CD14-positive monocyte (primary cell): ENCODE data around the gene DLGAP5. TPM values are rescaled to one million over a fixed set of nuclear protein-coding genes. Genes with fewer than 3 reads are reported as not detected.

Experiments
- DNase-seq, 3 donors: peaks; one replicate each; pipeline ENCODE4 v3.0.0-alpha.2; 2011 to 2022
- H2AFZ ChIP-seq: 2 replicates; pipeline ENCODE4 v1.6.0; 2012; ENCODE audit warnings: mild to moderate bottlenecking, low read depth, low read length, inconsistent platforms; ENCODE audit not compliant: insufficient read depth, poor library complexity, severe bottlenecking
- H3K27ac ChIP-seq, 2 donors: 1 replicate in 1 of 2; 2 replicates in 1 of 2; pipeline ENCODE4 v1.5.1; 2012 to 2013; ENCODE audit warnings: low read length in 2 of 2, control low read depth in 1 of 2, inconsistent platforms in 1 of 2, low read depth in 1 of 2, mild to moderate bottlenecking in 1 of 2
- H3K27me3 ChIP-seq, 2 donors: one replicate each; pipeline versions ENCODE4 v1.6.0 to v1.6.1; 2011 to 2013; ENCODE audit warnings: low read length in 2 of 2; ENCODE audit not compliant: control insufficient read depth in 2 of 2, insufficient read depth in 2 of 2
- H3K36me3 ChIP-seq, 2 donors: replicated peaks in 1 of 2; 1 replicate in 1 of 2; 2 replicates in 1 of 2; pipeline versions ENCODE4 v1.5.1 to v1.6.1; 2012 to 2013; ENCODE audit warnings: low read length in 2 of 2, control low read depth in 1 of 2, inconsistent platforms in 1 of 2, mild to moderate bottlenecking in 1 of 2; ENCODE audit not compliant: insufficient read depth in 2 of 2, control insufficient read depth in 1 of 2
- H3K4me1 ChIP-seq, 2 donors: 1 replicate in 1 of 2; 2 replicates in 1 of 2; pipeline versions ENCODE4 v1.5.1 to v1.6.1; 2012 to 2013; ENCODE audit warnings: low read length in 2 of 2, control low read depth in 1 of 2, inconsistent platforms in 1 of 2, mild to moderate bottlenecking in 1 of 2, moderate library complexity in 1 of 2; ENCODE audit not compliant: insufficient read depth in 2 of 2, control insufficient read depth in 1 of 2
- H3K4me2 ChIP-seq: replicated peaks from 2 replicates; pipeline ENCODE3; 2012; ENCODE audit warnings: low read length, moderate library complexity, mild to moderate bottlenecking; ENCODE audit not compliant: poor library complexity, severe bottlenecking; ENCODE audit errors: extremely low read depth
- H3K4me3 ChIP-seq, 3 experiments: fragments of 200-600 bp in 1 of 3; sonication (generic) in 1 of 3; replicated peaks in 1 of 3; 1 replicate in 2 of 3; 2 replicates in 1 of 3; pipeline ENCODE4 v1.5.1; 2011 to 2013; ENCODE audit warnings: low read length in 3 of 3, mild to moderate bottlenecking in 3 of 3, control low read depth in 2 of 3, low read depth in 2 of 3, inconsistent platforms in 1 of 3, moderate library complexity in 1 of 3
- H3K79me2 ChIP-seq: 2 replicates; pipeline ENCODE4 v1.6.0; 2012; ENCODE audit warnings: mild to moderate bottlenecking, control low read depth, inconsistent platforms, low read length, moderate library complexity; ENCODE audit not compliant: insufficient read depth
- H3K9ac ChIP-seq: 2 replicates; pipeline ENCODE4 v1.6.0; 2017; ENCODE audit warnings: low read length, mild to moderate bottlenecking; ENCODE audit not compliant: insufficient read depth, poor library complexity, severe bottlenecking
- H3K9me3 ChIP-seq, 2 donors: replicated peaks in 1 of 2; 1 replicate in 1 of 2; 2 replicates in 1 of 2; pipeline versions ENCODE4 v1.5.1 to v1.6.1; 2012 to 2013; ENCODE audit warnings: low read length in 2 of 2, control low read depth in 1 of 2; ENCODE audit not compliant: control insufficient read depth in 1 of 2, insufficient read depth in 1 of 2
- H4K20me1 ChIP-seq: 2 replicates; pipeline ENCODE4 v1.6.0; 2012; ENCODE audit warnings: mild to moderate bottlenecking, low read length, control low read depth, moderate library complexity; ENCODE audit not compliant: insufficient read depth
- H3K27ac Mint-ChIP-seq, 7 donors: one replicate each; pipeline ENCODE4 v1.8.0; 2020; ENCODE audit warnings: mild to moderate bottlenecking in 7 of 7, mixed read lengths in 7 of 7, moderate library complexity in 6 of 7, inconsistent platforms in 2 of 7
- H3K27me3 Mint-ChIP-seq, 3 donors: one replicate each; pipeline ENCODE4 v1.8.0; 2021 to 2022; ENCODE audit warnings: low read depth in 3 of 3, mild to moderate bottlenecking in 3 of 3, mixed read lengths in 3 of 3, moderate library complexity in 3 of 3, inconsistent platforms in 1 of 3
- H3K36me3 Mint-ChIP-seq, 2 donors: one replicate each; pipeline ENCODE4 v1.8.0; 2020; ENCODE audit warnings: mixed read lengths in 2 of 2, inconsistent platforms in 1 of 2, mild to moderate bottlenecking in 1 of 2
- H3K4me1 Mint-ChIP-seq: one replicate; pipeline ENCODE4 v1.8.0; 2020; ENCODE audit warnings: mild to moderate bottlenecking, mixed read lengths
- H3K4me3 Mint-ChIP-seq, 2 donors: one replicate each; pipeline ENCODE4 v1.8.0; 2020; ENCODE audit warnings: mild to moderate bottlenecking in 2 of 2, mixed read lengths in 2 of 2, moderate library complexity in 1 of 2
- H3K9me3 Mint-ChIP-seq, 7 donors: one replicate each; pipeline ENCODE4 v1.8.0; 2020 to 2022; ENCODE audit warnings: mixed read lengths in 7 of 7, mild to moderate bottlenecking in 6 of 7, moderate library complexity in 6 of 7, inconsistent platforms in 2 of 7
- CTCF ChIP-seq: fragments of 200-600 bp; IDR thresholded peaks from one replicate; pipeline ENCODE4 v1.8.0; 2022; ENCODE audit warnings: antibody characterized with exemption, mild to moderate bottlenecking
- WGBS: methylation state at CpG from one replicate; pipeline ENCODE4 v1.1.5; 2013; ENCODE audit warnings: missing lambda C conversion rate; ENCODE audit not compliant: insufficient coverage; 5-methylcytosine and 5-hydroxymethylcytosine counted together
- intact Hi-C, 2 donors: fragments of 100-400 bp; cut with micrococcal nuclease; formaldehyde crosslinking; loops; one replicate each; pipeline versions ENCODE4 v1.15.0 to v1.15.1; 2023
- polyA plus RNA-seq, 3 donors: library from polyadenylated mRNA; depleted of rRNA in 1 of 3; unstranded in 2 of 3; stranded (reverse) in 1 of 3; fragments of 300-500 nt in 2 of 3; fragments of >200 nt in 1 of 3; fragmentation: Illumina TruSeq in 2 of 3; gene quantifications; 1 replicate in 2 of 3; 2 replicates in 1 of 3; pipeline ENCODE4 v1.2.3, GENCODE V29; 2012 to 2021

The DLGAP5 gene
- polyA plus RNA-seq, 3 donors, result 0.23 TPM; not detected in 2

- intact Hi-C loops, result no loop called here
- H3K27ac Mint-ChIP-seq, result no peak overlapping the region
- Histone ChIP-seq H3K36me3 (no peaks in the 10 kb centered on the region), H3K27me3 (no peaks in the 10 kb centered on the region), H3K4me1 (no peaks in the 10 kb centered on the region), H2AFZ (no peak overlapping the region), H3K9ac (no peak overlapping the region), H3K9me3 (no peaks in the 10 kb centered on the region), H3K79me2 (no peaks in the 10 kb centered on the region), H3K27ac (no peak overlapping the region), H3K4me2 (no peak overlapping the region), H4K20me1 (no peaks in the 10 kb centered on the region), H3K4me3 (no peak overlapping the region)
- WGBS, result 67% methylated on average over 1 of the region's 2 CpGs
- no peak for DNase-seq
- no peak for TF ChIP-seq CTCF
- peaks cover 1 to 5% (median 2%) of the 10 kb centered on the region in 3 donors for H3K27me3 Mint-ChIP-seq
- no peaks in the 10 kb centered on the region for H3K4me1 Mint-ChIP-seq
- H3K4me3 Mint-ChIP-seq, result no peak overlapping the region
- no peaks in the 10 kb centered on the region for H3K9me3 Mint-ChIP-seq
- H3K36me3 Mint-ChIP-seq, result no peaks in the 10 kb centered on the region
These were observed 7.4 kb upstream of the DLGAP5 start for GRCh38 chr14:55198749-55199148.

DNA sequence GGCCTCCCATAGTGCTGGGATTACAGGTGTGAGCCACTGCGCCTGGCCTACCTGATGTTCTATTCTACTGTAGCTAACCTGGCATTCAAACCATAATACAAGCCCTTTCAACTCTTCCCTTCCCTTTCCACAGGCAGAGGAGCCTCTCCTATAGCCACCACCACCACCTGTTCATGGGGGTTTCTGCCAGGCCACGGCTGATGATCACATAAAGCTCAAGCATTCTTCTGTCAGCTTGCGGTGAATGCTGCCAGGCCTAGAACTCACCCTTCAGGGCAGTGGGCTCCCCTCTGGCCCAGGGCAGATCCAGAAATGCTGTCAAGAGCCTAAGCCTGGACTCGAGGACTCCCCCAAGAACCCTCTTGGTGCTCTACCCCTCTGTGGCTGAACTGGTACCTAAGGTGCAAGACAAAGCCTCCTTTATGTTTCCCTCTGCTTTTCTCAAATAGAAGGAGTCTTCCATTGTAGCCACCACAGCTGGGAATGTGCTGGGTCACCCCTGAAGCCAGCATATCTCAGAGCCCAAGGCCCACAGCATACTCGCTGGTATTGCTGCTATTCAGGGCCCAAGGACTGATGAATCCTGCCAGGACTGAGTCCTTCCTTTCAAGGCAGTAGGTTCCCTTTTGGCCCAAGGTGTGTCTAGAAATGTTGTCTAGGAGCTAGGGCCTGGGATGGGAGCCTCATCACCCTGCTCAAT lies 3.4 kb upstream of the DLGAP5 start:
- H3K27ac Mint-ChIP-seq, result no peak overlapping the region

More for the DNA sequence above, 3.4 kb upstream of the DLGAP5 start:
- TF ChIP-seq CTCF, result no peak
- H2AFZ ChIP-seq, result no peak overlapping the region
- H3K27me3 Mint-ChIP-seq, result peaks cover 2 to 3% (median 2%) of the 10 kb centered on the region in 3 donors
- H3K27me3 ChIP-seq, result no peaks in the 10 kb centered on the region
- no peak overlapping the region for H3K27ac ChIP-seq
- H3K4me2 ChIP-seq, result no peak overlapping the region
- WGBS, result 97% methylated on average over 5 of the region's 5 CpGs
- DNase-seq, result no peak
- H3K9me3 Mint-ChIP-seq, result no peaks in the 10 kb centered on the region
- no peaks in the 10 kb centered on the region for H4K20me1 ChIP-seq
- H3K9me3 ChIP-seq, result no peaks in the 10 kb centered on the region
- no peaks in the 10 kb centered on the region for H3K36me3 Mint-ChIP-seq
- H3K4me3 ChIP-seq, result no peak overlapping the region
- H3K36me3 ChIP-seq, result no peaks in the 10 kb centered on the region
- H3K4me3 Mint-ChIP-seq, result no peak overlapping the region
- intact Hi-C loops, result no loop called here
- no peak overlapping the region for H3K9ac ChIP-seq
- H3K4me1 Mint-ChIP-seq, result peaks cover 19% of the 10 kb centered on the region
- peaks cover 17% of the 10 kb centered on the region for H3K79me2 ChIP-seq
- peaks cover 15 to 22% of the 10 kb centered on the region in 2 donors for H3K4me1 ChIP-seq
